ENCODE results near the gene CRAT. TPM values are rescaled to one million over a fixed set of nuclear protein-coding genes. Genes with fewer than 3 reads are reported as not detected.

CRAT gene
- polyA plus RNA-seq, 1 donor (not counting 4 experiments of a cell fraction or from before 2014, with no cell fraction given) = 6.5 TPM

GRCh38 chr9:129071526-129072126 lies 39.0 kb downstream of the CRAT start:
- Histone ChIP-seq H3K9me1 (ENCODE audit: control insufficient read depth, extremely low read depth, insufficient read depth, low read length) (no peaks in the 10 kb centered on the region), H3K9me3 (ENCODE audit: control insufficient read depth, low read depth, low read length) (no peaks in the 10 kb centered on the region), H3K27ac (ENCODE audit: control insufficient read depth, insufficient read depth, low read length) (no peak overlapping the region), H3K4me2 (ENCODE audit: control insufficient read depth, extremely low read depth, insufficient read depth, low read depth, low read length) (no peak overlapping the region), H3K36me3 (ENCODE audit: control insufficient read depth in 2 of 2, extremely low read depth in 1 of 2, insufficient read depth in 2 of 2, low read length in 2 of 2) (peaks cover 7 to 15% of the 10 kb centered on the region in 2 experiments), H3K4me1 (ENCODE audit: control insufficient read depth, extremely low read depth, insufficient read depth, low read length) (no peaks in the 10 kb centered on the region), H4K20me1 (ENCODE audit: control insufficient read depth, extremely low read depth, insufficient read depth, low read length) (no peaks in the 10 kb centered on the region), H3K9ac (ENCODE audit: control insufficient read depth, extremely low read depth, insufficient read depth, low read length) (no peak overlapping the region), H3K4me3 (ENCODE audit: control insufficient read depth in 2 of 3, extremely low read depth in 1 of 3, insufficient read depth in 2 of 3, low read depth in 1 of 3, low read length in 3 of 3) (no peak overlapping the region), H2AFZ (ENCODE audit: control insufficient read depth, low read length) (no peak overlapping the region), H3K27me3 (ENCODE audit: control insufficient read depth, extremely low read depth, insufficient read depth, low read length) (no peaks in the 10 kb centered on the region), H3K79me2 (ENCODE audit: control insufficient read depth, insufficient read depth, low read length) (no peaks in the 10 kb centered on the region)
- dilution Hi-C loops (cut with MboI; ENCODE audit: extremely low pct_ligation_motif_present, low sequenced_read_pairs) = no loop called here
- no peak for FAIRE-seq
- no peak for TF ChIP-seq EZH2 (IDR thresholded peaks at IDR 0.05; ENCODE audit: low read length)
- no peak for TF ChIP-seq CTCF (optimal IDR thresholded peaks at IDR 0.05 in 1 of 3, IDR thresholded peaks at IDR 0.05 in 1 of 3, conservative IDR thresholded peaks at IDR 0.05 in 1 of 3; ENCODE audit: extremely low read depth in 1 of 3, insufficient read depth in 2 of 3, low read length in 3 of 3)
- DNase-seq (ENCODE audit: low read depth, low spot score) = no peak

- Histone ChIP-seq H3K36me3 (ENCODE audit: control insufficient read depth in 2 of 2, extremely low read depth in 1 of 2, insufficient read depth in 2 of 2, low read length in 2 of 2) (peaks cover 7 to 15% of the 10 kb centered on the region in 2 experiments), H3K9me3 (ENCODE audit: control insufficient read depth, low read depth, low read length) (no peaks in the 10 kb centered on the region), H3K4me2 (ENCODE audit: control insufficient read depth, extremely low read depth, insufficient read depth, low read depth, low read length) (no peak overlapping the region), H3K4me3 (ENCODE audit: control insufficient read depth in 2 of 3, extremely low read depth in 1 of 3, insufficient read depth in 2 of 3, low read depth in 1 of 3, low read length in 3 of 3) (no peak overlapping the region), H3K9ac (ENCODE audit: control insufficient read depth, extremely low read depth, insufficient read depth, low read length) (no peak overlapping the region), H3K79me2 (ENCODE audit: control insufficient read depth, insufficient read depth, low read length) (no peaks in the 10 kb centered on the region), H3K27me3 (ENCODE audit: control insufficient read depth, extremely low read depth, insufficient read depth, low read length) (no peaks in the 10 kb centered on the region), H3K9me1 (ENCODE audit: control insufficient read depth, extremely low read depth, insufficient read depth, low read length) (no peaks in the 10 kb centered on the region), H4K20me1 (ENCODE audit: control insufficient read depth, extremely low read depth, insufficient read depth, low read length) (no peaks in the 10 kb centered on the region), H2AFZ (ENCODE audit: control insufficient read depth, low read length) (no peak overlapping the region), H3K4me1 (ENCODE audit: control insufficient read depth, extremely low read depth, insufficient read depth, low read length) (no peaks in the 10 kb centered on the region), H3K27ac (ENCODE audit: control insufficient read depth, insufficient read depth, low read length) (no peak overlapping the region)
- TF ChIP-seq EZH2 (IDR thresholded peaks at IDR 0.05; ENCODE audit: low read length) (no peak), CTCF (optimal IDR thresholded peaks at IDR 0.05 in 1 of 3, IDR thresholded peaks at IDR 0.05 in 1 of 3, conservative IDR thresholded peaks at IDR 0.05 in 1 of 3; ENCODE audit: extremely low read depth in 1 of 3, insufficient read depth in 2 of 3, low read length in 3 of 3) (no peak)
- DNase-seq (ENCODE audit: low read depth, low spot score) (no peak), FAIRE-seq (no peak)
- dilution Hi-C loops (cut with MboI; ENCODE audit: extremely low pct_ligation_motif_present, low sequenced_read_pairs) = no loop called here
Measured at GRCh38 chr9:129070696-129071525, 39.7 kb downstream of the CRAT start.

Measured in keratinocyte (primary cell).